HG03558 (cell line): ENCODE data around the gene CYP4F2.
"Not testable (repeated sequence)": the region's sequence is repeated elsewhere in the genome, so short reads cannot be mapped to it uniquely, and the experiment has no call there.

ENCODE experiments used
- ATAC-seq: cut with Tn5 transposase; IDR thresholded peaks from one replicate; pipeline ENCODE4 v1.9.1; 2021; ENCODE audit warnings: moderate number of reproducible peaks; ENCODE audit not compliant: unreplicated experiment; ENCODE audit errors: extremely low read depth

Gene CYP4F2, protein sequence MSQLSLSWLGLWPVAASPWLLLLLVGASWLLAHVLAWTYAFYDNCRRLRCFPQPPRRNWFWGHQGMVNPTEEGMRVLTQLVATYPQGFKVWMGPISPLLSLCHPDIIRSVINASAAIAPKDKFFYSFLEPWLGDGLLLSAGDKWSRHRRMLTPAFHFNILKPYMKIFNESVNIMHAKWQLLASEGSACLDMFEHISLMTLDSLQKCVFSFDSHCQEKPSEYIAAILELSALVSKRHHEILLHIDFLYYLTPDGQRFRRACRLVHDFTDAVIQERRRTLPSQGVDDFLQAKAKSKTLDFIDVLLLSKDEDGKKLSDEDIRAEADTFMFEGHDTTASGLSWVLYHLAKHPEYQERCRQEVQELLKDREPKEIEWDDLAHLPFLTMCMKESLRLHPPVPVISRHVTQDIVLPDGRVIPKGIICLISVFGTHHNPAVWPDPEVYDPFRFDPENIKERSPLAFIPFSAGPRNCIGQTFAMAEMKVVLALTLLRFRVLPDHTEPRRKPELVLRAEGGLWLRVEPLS

DNA sequence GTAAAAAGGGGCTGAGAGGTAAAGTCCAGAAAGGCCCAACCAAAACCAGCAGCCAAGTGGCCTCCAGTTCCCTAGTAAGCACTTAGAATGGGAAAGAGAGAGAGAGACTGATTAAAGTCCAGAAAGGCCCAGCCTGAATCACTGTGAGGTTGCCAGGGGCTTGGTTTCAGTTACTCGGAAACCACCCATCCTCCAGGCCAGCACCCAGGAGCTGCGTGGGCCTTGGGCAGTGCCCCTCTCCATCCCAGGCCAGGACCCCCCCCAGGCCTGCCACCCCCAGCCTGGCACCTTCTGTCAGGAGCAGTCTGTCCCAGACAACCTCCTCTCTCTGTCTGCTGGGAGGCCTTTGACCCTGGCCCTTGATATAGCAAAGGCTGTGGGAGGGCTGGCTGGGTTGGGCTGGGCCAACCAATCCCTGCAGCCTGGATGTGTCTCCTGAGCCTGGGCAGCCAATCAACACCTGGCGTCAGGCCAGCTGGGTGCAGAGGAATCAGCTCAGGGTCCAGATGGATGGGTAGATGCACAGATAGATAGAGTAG lies at the start of gene CYP4F2:
Gene CYP4F2 (minus strand): TSS at position 337 of the 539 bp plus-strand sequence. CDS start 463 bp downstream, outside the sequence.
- ATAC-seq = no peak

DNA sequence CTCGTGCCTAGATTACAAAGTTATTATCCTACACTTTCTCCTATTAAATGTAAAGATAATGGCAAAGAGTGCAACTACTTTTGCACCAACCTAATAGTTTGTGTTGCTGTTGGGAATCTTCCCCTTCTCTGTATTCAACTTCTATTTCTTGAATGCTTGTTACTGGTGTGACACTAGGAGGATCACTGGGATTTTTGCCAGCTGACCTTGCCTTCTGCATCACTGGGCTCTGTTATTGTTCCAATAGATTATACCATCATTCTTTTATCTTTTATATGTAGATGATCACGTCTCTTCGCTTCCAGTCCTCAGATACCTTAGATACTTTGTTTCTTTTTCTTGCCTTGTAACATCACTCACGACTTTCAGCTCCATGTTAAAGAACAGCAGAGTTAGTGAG lies 47.4 kb upstream of the CYP4F2 start:
- ATAC-seq = no peak

DNA sequence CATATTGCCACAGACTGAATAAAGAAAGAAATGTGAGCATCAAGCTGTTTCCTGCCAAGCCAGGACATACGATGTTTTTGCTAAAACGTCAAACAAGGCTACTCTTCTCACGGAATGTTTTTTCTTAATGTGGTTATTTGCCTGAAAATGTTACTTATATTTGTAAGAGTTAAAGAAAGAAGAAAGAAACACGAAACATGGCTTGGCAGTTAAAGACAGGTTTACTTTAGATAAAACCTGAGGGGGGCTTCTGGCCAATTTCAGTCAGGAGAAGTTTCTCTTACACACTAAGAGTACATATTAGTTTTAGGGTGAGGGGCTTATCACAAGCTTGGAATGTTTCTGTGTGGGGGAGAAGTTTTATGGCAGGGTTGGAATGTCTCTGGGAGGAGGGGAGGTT lies 46.5 kb upstream of the CYP4F2 start:
- no peak for ATAC-seq

DNA sequence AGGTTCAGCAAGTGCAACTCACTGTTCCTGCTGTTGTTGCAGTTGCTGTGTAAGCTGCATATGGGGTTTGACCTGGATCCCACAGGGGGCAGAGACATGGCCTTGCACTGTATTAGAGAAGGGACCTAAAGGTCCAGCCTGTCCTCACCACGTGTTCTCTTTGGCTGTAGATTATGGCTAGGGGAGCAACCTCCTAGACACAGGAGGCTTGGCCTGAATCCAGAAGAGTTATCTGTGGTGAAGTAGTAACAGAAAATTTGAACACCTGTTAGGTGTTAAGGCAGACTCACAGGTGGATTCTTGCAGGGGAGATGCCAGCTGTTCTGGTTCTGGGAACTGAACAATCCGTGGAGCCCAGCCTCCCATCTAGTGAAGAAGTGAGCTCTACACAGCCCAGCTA lies 39.9 kb upstream of the CYP4F2 start:
- ATAC-seq = no peak

DNA sequence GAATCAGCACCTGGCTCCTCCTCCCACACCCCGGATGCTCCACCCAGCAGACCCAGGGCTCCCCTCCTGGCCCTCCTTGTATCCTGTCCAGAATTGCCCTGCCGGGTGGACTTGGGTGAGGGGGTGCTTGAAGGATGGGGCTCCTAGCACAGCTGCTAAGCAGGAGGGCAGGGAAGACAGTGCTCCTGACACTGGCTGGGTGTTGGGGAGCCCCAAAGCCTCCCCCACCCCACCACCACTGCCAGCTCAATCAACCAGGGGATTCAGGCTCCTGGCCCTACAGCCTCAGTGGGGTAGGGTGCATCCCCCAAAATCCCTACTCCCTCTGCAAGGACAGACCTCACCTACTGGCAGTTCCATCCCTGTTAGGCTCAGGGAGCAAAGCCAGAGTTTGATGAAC lies 39.1 kb upstream of the CYP4F2 start:
- ATAC-seq = no peak

DNA sequence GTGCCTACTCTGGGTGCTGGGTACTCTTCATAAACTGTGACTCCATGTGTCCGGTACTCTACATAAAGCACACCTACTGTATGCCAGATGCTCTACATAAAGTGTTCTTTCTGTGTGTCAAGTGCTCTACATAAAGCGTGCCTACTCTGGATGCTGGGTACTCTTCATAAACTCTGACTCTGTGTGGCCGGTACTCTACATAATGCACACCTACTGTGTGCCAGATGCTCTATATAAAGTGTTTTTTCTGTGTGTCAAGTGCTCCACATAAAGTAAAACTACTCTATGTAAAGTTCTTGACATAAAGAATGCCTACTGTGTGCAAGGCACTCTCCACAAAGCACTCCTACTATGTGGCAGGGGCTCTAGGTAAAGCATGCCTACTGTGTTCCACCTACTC lies 38.3 kb upstream of the CYP4F2 start:
- ATAC-seq = no peak

DNA sequence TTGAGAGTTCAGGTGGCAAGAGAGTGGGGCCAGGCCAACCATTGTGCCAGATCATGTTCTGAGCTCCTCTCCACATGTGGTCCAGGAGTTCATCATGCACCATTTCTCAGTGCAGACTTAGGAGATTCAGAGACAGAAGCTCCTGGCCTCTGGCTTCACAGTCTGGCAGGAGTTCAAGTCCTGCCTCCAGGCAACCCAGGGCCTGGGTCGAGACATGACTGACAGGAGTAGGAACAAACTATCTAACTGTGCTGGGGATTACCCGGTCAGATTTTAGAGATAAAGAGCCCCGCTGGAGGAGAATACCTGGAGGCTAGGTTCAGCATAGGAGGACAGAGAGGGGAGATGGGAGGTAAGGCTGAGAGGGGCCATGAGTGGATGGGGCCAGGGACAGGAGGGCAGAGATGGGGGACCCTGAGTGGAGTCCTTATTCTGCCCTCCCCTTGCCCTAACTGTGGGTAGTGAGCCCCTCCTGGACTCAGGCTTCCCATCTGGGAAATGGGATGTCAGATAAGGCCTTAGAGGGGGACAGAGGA lies 37.4 kb upstream of the CYP4F2 start:
- ATAC-seq = no peak

DNA sequence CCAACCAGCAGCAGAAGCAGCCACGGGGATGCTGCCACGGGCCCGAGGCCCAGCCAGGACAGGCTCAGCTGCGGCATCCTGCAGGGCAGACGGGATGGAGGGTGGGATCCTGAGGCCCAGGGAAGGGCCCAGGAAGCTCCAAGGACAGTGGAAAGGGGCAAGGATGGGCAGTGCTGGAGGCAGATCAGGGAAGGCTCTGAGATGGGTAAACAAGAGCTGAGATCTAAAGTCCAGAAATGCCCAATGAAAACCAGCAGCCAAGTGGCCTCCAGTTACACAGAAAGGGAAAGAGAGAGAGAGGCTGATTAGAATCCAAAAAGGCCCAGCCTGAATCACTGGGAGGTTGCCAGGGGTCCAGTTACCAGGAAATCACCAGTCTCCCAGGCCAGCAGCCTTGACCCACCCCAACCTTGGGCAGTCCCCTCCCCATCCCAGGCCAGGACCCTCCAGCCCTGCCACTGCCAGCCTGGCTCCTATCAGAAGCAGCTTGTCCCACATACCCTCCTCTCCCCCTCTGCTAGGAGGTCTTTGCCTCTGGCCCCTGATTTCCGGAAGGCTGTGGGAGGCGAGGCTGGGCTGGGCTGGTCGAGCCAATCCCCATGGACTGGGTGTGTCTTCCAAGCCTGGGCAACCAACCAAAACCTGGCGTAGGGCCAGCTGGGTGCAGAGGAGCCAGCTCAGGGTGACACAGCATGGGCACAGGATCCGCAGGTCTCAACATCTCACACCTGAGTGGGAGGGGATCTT lies 36.6 kb upstream of the CYP4F2 start, which contains the start of gene CYP4F11:
Gene CYP4F11 (minus strand): TSS at position 198 of the 747 bp plus-strand sequence. CDS start 121 bp downstream, at position 77.
- no peak for ATAC-seq

DNA sequence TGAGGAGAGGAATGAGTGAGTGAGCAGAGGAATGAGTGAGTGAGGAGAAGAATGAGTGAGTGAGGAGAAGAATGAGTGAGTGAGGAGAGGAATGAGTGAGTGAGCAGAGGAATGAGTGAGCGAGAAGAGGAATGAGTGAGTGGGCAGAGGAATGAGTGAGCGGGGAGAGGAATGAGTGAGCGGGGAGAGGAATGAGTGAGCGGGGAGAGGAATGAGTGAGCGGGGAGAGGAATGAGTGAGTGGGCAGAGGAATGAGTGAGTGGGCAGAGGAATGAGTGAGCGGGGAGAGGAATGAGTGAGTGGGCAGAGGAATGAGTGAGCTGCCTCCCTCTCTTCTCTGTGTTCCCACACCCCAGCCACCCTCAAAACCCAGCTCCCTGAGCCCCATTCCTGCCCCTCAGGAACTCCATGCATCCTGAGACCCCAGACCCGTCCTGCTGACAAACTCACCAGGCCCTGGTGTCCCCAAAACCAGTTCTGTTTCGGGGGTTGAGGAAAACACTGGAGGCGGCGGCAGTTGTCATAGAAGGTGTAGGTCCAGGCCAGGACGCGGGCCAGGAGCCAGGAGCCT lies 36.0 kb upstream of the CYP4F2 start:
- ATAC-seq = not testable (repeated sequence)

DNA sequence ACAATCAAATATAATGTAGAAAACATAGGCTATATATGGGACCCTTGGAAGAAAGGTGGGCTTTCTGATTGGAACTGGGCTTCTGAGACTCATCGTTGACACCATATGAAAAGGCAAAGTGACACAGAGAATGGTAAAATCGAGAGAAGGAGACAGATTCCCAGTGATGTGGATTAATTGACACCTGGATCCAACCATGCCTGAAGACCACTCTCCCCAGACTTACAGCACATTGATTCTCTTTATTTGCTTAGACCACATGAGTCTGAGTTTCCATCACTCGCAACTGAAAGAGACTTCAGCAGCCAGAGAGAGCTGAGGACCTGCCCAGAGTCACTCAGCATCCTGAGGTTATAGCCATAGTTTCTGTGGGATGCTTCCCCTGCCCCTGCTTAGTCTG lies 30.4 kb upstream of the CYP4F2 start:
- ATAC-seq = no peak

DNA sequence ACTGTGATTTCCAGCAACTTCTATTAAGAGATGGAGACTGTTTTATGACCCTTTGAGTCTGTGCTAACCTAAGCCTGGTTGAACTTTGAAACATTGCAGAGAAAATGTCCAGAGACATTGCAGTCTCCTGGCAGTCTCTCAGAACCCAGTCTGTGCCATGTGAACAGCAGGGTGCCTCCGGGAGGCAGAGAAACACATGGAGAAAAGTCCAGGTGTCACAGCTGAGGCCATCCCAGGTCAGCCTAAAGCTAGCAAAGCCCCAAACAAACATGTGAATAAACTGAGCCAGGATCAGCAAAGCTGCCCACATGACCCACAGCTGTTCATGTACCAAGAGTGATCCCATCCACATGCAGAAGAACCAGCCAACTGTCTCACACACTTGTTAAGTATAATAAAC lies 28.6 kb upstream of the CYP4F2 start:
- ATAC-seq = no peak

DNA sequence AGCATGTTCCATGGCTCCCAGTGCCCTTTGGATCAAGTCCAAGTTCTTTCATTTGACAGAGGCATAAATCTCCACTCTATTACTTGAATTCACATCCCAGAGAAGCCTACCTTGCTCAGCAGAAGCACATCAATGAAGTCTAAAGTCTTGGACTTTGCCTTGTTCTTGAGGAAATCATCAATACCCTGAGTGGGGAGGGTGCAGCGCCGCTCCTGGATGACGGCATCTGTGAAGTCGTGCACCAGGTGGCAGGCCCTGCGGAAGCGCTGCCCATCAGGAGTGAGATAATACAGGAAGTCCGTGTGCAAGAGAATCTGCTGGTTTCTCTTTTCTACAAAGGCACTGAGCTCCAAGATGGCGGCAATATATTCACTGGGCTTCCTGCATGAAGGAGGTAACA lies 25.8 kb upstream of the CYP4F2 start:
- no peak for ATAC-seq

DNA sequence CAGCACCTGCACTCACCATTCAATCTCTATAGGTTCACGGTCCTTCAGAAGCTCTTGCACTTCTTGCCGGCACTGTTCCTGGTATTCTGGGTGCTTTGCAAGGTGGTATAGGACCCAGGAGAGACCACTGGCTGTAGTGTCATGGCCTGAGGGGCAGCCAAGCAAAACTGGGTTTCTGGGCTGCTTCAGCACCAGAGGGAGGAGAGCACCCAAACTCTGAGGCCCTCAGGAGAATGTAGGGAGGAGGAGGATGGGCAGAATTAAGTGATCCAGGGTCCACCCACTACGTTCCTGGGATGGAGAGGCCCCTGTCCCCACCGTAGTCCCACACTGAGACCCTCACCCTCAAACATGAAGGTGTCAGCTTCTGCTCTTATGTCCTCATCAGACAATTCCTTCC lies 24.1 kb upstream of the CYP4F2 start:
- ATAC-seq = no peak

DNA sequence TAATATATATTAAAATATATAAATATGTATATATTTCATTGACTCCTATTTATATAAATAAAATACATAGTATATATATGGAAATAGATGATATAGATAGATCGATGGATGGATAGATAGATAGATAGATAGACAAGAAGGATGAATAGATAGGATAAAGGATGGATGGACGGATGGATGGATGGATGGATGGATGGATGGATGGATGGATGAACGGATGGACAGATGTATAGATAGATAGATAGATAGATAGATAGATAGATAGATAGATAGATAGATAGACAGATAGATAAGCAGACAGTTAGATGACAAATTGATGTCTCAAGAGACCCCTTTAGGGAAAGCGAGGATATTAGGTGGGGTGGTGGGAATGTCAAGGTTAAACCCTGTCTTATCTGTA lies 21.4 kb upstream of the CYP4F2 start:
- no peak for ATAC-seq

DNA sequence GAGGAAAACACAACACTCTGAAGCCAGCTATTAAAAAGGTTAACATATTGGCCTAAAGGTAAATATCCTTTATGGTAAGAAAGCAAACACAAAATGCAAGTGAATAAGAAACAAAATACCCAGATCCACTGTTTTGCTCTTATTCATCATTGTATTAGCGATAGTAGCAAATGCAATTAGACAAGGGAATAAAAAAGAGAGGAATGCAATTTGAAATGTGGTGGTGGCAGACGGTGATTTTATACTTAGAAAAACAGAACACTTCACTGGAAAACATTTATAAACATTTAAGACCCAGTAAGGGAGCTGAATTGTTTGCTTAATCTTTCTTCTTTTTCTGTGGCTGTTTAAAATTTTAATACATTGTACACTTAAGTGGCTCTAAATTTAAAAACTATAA lies 17.2 kb upstream of the CYP4F2 start:
- ATAC-seq = no peak

DNA sequence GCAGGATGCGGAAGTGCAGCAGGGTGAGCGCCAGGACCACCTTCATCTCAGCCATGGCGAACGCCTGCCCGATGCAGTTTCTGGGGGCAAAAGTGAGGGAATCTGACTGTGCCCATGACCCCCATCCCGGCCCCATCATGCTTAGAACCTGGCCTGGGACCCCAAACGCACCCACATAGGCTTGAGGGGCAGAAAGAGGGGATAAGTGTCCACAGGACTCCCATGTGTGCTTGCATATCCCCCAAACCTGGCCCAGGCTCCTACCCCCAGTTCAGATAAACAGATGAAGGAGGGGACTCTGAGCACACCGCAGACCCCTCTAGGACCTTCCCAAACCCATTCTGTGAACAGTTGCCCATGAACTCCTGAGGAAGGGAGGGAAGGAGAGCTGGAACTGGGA lies 16.0 kb upstream of the CYP4F2 start:
- ATAC-seq = no peak

DNA sequence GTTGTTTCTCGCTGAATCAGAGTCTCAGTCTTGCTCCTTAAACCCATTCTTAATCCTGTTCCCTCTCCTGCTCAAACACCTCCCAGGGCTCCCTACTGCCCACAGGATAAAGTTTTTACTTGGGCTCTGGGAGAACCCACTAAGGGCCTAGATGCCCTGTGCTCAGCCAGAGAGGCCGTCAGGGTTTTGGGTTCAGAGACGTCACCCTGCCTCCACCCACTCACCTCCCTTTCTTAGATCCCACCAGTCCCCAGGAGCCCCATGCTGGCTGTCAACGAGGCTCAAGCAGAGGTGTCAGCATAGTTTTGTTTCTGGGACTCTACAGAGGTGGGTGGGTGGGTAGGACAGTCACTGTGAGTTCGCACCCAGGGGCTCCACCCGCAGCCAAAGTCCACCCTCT lies 15.5 kb upstream of the CYP4F2 start:
- ATAC-seq = no peak

DNA sequence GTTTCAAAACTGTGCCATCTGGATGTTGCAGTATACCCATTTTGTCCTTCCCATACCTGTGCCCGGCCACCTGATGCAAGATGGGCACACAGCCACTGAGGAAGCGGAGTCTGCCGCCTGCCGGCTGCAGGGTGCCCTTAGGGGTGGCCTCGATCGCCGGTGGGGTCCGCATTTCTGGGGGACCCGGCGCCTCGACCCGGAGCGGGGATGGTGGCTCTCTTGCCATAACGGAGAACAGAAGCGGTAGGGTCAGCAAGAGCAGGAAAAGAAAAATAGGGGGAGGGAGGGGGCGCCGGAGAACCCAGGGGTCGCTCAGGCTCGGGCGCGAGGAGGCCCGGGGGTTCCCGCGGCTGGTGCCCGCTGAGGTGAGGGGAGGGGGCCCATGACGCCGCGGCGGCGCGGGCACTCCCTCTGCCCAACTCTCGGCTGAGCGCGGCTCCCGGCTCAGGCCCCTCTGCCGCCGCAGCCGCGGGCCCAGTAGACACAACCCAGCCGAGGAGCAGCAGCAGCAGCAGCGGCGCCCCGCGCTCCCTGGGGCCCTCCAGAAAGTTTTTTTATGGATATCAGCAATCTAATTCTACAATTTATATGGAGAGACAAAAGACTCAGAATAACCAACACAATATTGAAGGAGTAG lies 13.8 kb upstream of the CYP4F2 start:
- no peak for ATAC-seq

DNA sequence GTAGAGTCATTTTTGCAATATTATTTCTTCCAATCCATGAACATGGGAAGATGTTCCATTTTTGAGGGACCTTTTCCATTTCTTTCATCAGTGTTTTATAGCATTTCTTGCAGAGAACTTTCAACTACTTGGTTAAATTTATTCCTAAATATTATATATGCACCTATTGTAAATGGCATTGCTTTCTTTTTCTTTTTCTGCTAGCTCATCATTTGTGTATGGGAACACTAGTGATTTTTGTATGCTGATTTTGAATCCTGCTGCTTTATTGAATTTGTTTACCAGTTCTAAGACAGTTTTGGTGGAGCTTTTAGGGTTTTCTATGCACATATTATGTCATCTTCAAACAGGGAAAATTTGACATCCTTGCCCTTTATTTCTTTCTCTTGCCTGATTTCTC lies 7.2 kb upstream of the CYP4F2 start:
- no peak for ATAC-seq

DNA sequence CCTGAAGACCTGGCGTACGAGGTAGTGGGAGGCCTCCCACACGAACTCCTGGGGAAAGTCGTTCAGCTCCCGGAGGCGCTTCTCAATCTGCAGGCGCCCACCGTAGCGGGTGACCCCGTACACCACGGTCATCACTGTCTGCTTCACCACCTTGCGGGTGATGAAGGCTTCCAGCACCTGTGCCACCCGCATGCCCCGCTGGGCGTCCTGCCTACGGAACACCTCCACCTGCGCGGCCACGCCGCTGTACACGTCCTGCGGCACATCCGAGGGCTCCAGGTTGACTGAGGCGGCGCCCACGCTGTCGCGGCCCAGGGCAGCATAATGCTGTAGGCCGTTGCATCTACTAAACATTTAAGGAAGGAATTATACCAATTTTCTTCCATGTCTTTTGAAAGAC lies 5.0 kb upstream of the CYP4F2 start:
- not testable (repeated sequence) for ATAC-seq
